ENCODE measurements around the gene PDPR.
"Not testable (repeated sequence)": the region's sequence is repeated elsewhere in the genome, so short reads cannot be mapped to it uniquely, and the experiment has no call there.

GRCh38 chr16:70126226-70126625 lies 12.1 kb downstream of the PDPR start:
- not testable (repeated sequence) for TF ChIP-seq CTCF, POLR2A, POLR2AphosphoS5 (IDR thresholded peaks at IDR 0.05)

Data from breast epithelium (tissue), 3 donors.